Activated CD4-positive, alpha-beta T cell treated with anti-CD3 and anti-CD28 coated beads, Interleukin-2, amount 10 ng/mL, durations not matched to agents 24 days and 14 days (primary cell): ENCODE results near the gene MINDY4B. TPM values are rescaled to one million over a fixed set of nuclear protein-coding genes. Genes with fewer than 3 reads are reported as not detected.

Source experiments
- DNase-seq: peaks from one replicate; pipeline ENCODE4 v3.0.0; 2022
- H3K27ac Mint-ChIP-seq: one replicate; pipeline ENCODE4 v1.8.0; 2022; ENCODE audit warnings: mild to moderate bottlenecking, mixed read lengths
- H3K27me3 Mint-ChIP-seq: one replicate; pipeline ENCODE4 v1.8.0; 2022; ENCODE audit warnings: mixed read lengths
- H3K36me3 Mint-ChIP-seq: one replicate; pipeline ENCODE4 v1.8.0; 2022; ENCODE audit warnings: low read depth, mild to moderate bottlenecking, mixed read lengths
- H3K4me1 Mint-ChIP-seq: one replicate; pipeline ENCODE4 v1.8.0; 2021; ENCODE audit warnings: mixed read lengths
- H3K4me3 Mint-ChIP-seq: one replicate; pipeline ENCODE4 v1.8.0; 2022; ENCODE audit warnings: mild to moderate bottlenecking, moderate library complexity, mixed read lengths
- H3K9me3 Mint-ChIP-seq: one replicate; pipeline ENCODE4 v1.8.0; 2021; ENCODE audit warnings: mixed read lengths
- intact Hi-C: fragments of 100-400 bp; cut with micrococcal nuclease; formaldehyde crosslinking; loops from one replicate; pipeline ENCODE4 v1.15.1; 2023
- total RNA-seq: library from RNA; stranded (reverse); gene quantifications from 2 replicates; pipeline ENCODE4 v1.2.3, GENCODE V29; 2022

The MINDY4B gene
- total RNA-seq, 1 donor from 2014 or later: not detected

- peak; percentile 21 for DNase-seq
- H3K36me3 Mint-ChIP-seq: no peaks in the 10 kb centered on the region
- peaks cover 9% of the 10 kb centered on the region for H3K27me3 Mint-ChIP-seq
- H3K27ac Mint-ChIP-seq: no peak overlapping the region
- intact Hi-C loops: no loop called here
- H3K9me3 Mint-ChIP-seq: no peaks in the 10 kb centered on the region
- no peaks in the 10 kb centered on the region for H3K4me1 Mint-ChIP-seq
- no peak overlapping the region for H3K4me3 Mint-ChIP-seq
These were observed 79.9 kb downstream of the MINDY4B start for GRCh38 chr3:150825192-150825915.

GRCh38 chr3:150823277-150823676 lies 82.0 kb downstream of the MINDY4B start:
- no peak overlapping the region for H3K27ac Mint-ChIP-seq
- H3K36me3 Mint-ChIP-seq: no peaks in the 10 kb centered on the region
- H3K9me3 Mint-ChIP-seq: no peaks in the 10 kb centered on the region
- intact Hi-C loops: no loop called here
- no peak overlapping the region for H3K4me3 Mint-ChIP-seq
- no peaks in the 10 kb centered on the region for H3K4me1 Mint-ChIP-seq
- peak; percentile 46 for DNase-seq
- H3K27me3 Mint-ChIP-seq: peaks cover 6% of the 10 kb centered on the region

GRCh38 chr3:150822636-150823035 lies 82.6 kb downstream of the MINDY4B start:
- Mint-ChIP-seq H3K4me1 (no peaks in the 10 kb centered on the region), H3K27ac (no peak overlapping the region), H3K27me3 (peaks cover 4% of the 10 kb centered on the region), H3K4me3 (no peak overlapping the region), H3K9me3 (no peaks in the 10 kb centered on the region), H3K36me3 (no peaks in the 10 kb centered on the region)
- intact Hi-C loops: no loop called here
- no peak for DNase-seq

Other genes starting within 250 kb of the MINDY4B start
- gene ERICH6, start 201.5 kb downstream of the MINDY4B start, total RNA-seq: not detected in 2 replicates
- gene SIAH2, start 142.3 kb downstream of the MINDY4B start, total RNA-seq: 130 and 133 TPM in 2 replicates
- not detected in 2 replicates for gene CLRN1, start 67.3 kb upstream of the MINDY4B start, total RNA-seq
- 2.5 and 4.9 TPM in 2 replicates for gene MED12L, start 180.2 kb upstream of the MINDY4B start, total RNA-seq